Glomerular endothelial cell (primary cell): ENCODE results near the gene MTA2. TPM values are rescaled to one million over a fixed set of nuclear protein-coding genes. Genes with fewer than 3 reads are reported as not detected.

Source experiments
- DNase-seq: peaks from one replicate; pipeline ENCODE4 v3.0.0-alpha.2; 2011; ENCODE audit warnings: low read depth, low spot score; ENCODE audit errors: extremely low read depth
- total RNA-seq: library from RNA; depleted of rRNA; stranded (reverse); fragments of >200 nt; gene quantifications from 2 replicates; pipeline ENCODE4 v1.2.3, GENCODE V29; 2015

Gene MTA2
- total RNA-seq, 1 donor from 2014 or later = 154 TPM

- DNase-seq = no peak
Measured at GRCh38 chr11:62548545-62549335, 52.9 kb downstream of the MTA2 start.

GRCh38 chr11:62547691-62548281 lies 53.9 kb downstream of the MTA2 start:
- DNase-seq = no peak

- no peak for DNase-seq
Measured at GRCh38 chr11:62546929-62547625, 54.6 kb downstream of the MTA2 start.

DNA sequence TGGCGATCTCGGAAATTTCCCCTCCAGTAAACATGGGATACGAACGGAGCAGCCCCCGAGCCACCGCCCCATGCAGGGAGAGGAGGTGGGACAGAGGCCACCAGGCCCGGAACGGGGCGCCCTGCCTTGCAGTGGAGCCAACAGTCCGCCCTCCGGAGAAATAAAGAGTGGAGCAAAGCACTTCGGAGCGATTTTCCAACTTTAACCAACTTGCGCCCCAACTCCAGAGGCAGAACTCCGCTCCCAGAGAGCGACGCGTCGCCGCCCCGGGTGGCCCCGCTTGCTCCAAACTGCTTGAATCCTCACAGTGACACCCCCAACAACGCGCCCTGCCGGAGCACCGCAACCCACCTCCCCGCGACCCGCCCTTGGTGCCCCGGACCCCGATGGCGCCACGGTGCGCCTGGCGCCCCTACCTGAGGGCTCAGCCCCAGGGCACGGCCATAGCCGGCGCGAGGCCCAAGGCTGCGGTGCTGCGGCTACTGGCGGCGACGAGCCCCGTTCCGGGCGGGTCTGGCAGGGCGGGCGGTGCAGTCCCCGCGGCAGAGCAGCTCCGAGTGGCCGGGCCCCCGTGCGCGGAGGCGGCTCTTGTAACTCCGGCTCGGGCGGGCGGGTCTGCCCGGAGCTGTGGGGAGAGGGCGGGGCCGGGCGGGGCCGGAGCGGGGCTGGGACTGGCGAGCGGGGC lies 55.3 kb downstream of the MTA2 start, which contains the start of gene AHNAK:
Gene AHNAK, minus strand, starts transcription at position 563 of the 685 bp plus-strand sequence. CDS start 10,708 bp downstream, outside the sequence.
- no peak for DNase-seq

DNA sequence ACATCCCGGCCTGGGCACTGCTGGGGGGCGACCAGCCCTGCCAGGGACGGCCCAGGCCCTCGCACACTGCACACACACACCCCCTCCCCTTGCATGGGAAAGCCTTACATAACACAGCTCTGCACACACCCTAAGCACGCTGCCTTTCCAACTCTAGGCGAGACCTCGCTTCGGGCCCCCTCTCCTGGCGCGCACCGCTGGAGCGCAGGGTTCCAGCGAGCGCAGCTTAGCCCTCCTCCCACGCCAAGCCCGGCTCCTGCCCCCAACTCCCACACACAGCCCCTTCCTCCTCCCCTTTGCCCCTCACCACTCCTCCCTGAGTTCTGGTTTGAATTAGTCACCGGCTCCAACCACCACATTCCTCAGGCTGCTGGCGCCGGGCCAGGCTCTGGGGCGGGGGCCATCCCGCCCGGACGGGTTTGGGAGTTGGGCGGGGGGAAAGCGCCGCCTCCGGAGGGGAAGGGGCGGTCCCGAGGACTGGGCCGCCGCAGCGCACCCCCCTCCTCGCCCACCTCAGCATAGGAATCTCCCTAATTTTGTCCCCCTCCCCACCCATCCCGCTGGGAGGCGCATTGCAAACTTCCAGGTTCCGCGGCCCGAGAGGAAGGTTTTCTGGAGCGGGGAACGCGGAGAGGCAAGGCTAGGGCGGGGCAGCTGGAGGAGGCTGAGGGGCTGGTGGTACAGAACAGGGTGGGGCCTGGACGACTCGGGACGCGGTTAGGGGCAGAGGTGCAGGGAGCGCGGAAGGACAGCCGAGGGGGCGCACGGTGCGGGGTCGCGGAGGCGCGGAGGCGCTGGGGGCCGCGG lies 56.0 kb downstream of the MTA2 start:
- no peak for DNase-seq

- no peak for DNase-seq
Measured at GRCh38 chr11:62544581-62545436, 56.9 kb downstream of the MTA2 start.

- DNase-seq = no peak
Measured at GRCh38 chr11:62543680-62544444, 57.8 kb downstream of the MTA2 start.

Other genes starting within 250 kb of the MTA2 start
- gene SCGB1A1, start 182.8 kb downstream of the MTA2 start, total RNA-seq = not detected in 2 replicates
- 562 and 666 TPM in 2 replicates for gene AHNAK, start 55.1 kb downstream of the MTA2 start, total RNA-seq
- 1,186 and 1,947 TPM in 2 replicates for gene EEF1G, start 28.0 kb downstream of the MTA2 start, total RNA-seq
- 12.8 and 16.8 TPM in 2 replicates for gene TUT1, start 10.3 kb downstream of the MTA2 start, total RNA-seq
- gene EML3, start 10.9 kb upstream of the MTA2 start, total RNA-seq = 33.2 and 83.2 TPM in 2 replicates
- gene ROM1, start 11.4 kb upstream of the MTA2 start, total RNA-seq = 1.4 and 2.3 TPM in 2 replicates
- gene B3GAT3, start 20.1 kb upstream of the MTA2 start, total RNA-seq = 38.3 and 42.5 TPM in 2 replicates
- 295 and 372 TPM in 2 replicates for gene GANAB, start 44.7 kb upstream of the MTA2 start, total RNA-seq
- gene INTS5, start 51.4 kb upstream of the MTA2 start, total RNA-seq = 29.0 and 29.5 TPM in 2 replicates
- gene C11orf98, start 63.3 kb upstream of the MTA2 start, total RNA-seq = 49.7 and 56.8 TPM in 2 replicates
- 2.4 and 2.5 TPM in 2 replicates for gene CSKMT, start 63.4 kb upstream of the MTA2 start, total RNA-seq
- 7.8 and 9.9 TPM in 2 replicates for gene UQCC3, start 69.8 kb upstream of the MTA2 start, total RNA-seq
- 2.1 and 7.1 TPM in 2 replicates for gene LBHD1, start 70.4 kb upstream of the MTA2 start, total RNA-seq
- 134 and 162 TPM in 2 replicates for gene UBXN1, start 77.2 kb upstream of the MTA2 start, total RNA-seq
- gene LRRN4CL, start 87.7 kb upstream of the MTA2 start, total RNA-seq = not detected in 2 replicates
- gene BSCL2, start 105.6 kb upstream of the MTA2 start, total RNA-seq = 34.8 and 36.4 TPM in 2 replicates
- not detected in 2 replicates for gene GNG3, start 105.8 kb upstream of the MTA2 start, total RNA-seq
- gene HNRNPUL2, start 125.6 kb upstream of the MTA2 start, total RNA-seq = 13.2 and 23.6 TPM in 2 replicates
- 34.9 and 35.2 TPM in 2 replicates for gene TTC9C, start 126.6 kb upstream of the MTA2 start, total RNA-seq
- 7.2 and 12.6 TPM in 2 replicates for gene ZBTB3, start 152.3 kb upstream of the MTA2 start, total RNA-seq
- gene POLR2G, start 159.7 kb upstream of the MTA2 start, total RNA-seq = 75.5 and 88.6 TPM in 2 replicates
- 20.6 and 21.8 TPM in 2 replicates for gene TAF6L, start 169.5 kb upstream of the MTA2 start, total RNA-seq
- 63.9 and 65.4 TPM in 2 replicates for gene TMEM179B, start 185.5 kb upstream of the MTA2 start, total RNA-seq
- gene TMEM223, start 190.1 kb upstream of the MTA2 start, total RNA-seq = 16.8 and 23.2 TPM in 2 replicates
- 38.1 and 63.2 TPM in 2 replicates for gene NXF1, start 203.6 kb upstream of the MTA2 start, total RNA-seq
- gene STX5, start 230.2 kb upstream of the MTA2 start, total RNA-seq = 36.7 and 37.1 TPM in 2 replicates
- not detected in 2 replicates for gene TEX54, start 231.0 kb upstream of the MTA2 start, total RNA-seq
- 32.3 and 37.5 TPM in 2 replicates for gene WDR74, start 237.7 kb upstream of the MTA2 start, total RNA-seq